Ishikawa (cell line): ENCODE measurements around the gene RPS19.

Experiments
- CEBPB ChIP-seq: IDR thresholded peaks from 2 replicates; pipeline ENCODE4 v1.6.1; 2012
- CREB1 ChIP-seq: IDR thresholded peaks from 2 replicates; pipeline ENCODE4 v1.6.1; 2012; ENCODE audit warnings: low read depth
- EGR1 ChIP-seq: IDR thresholded peaks from 2 replicates; pipeline ENCODE4 v1.6.1; 2012
- EP300 ChIP-seq: IDR thresholded peaks from 2 replicates; pipeline ENCODE4 v1.6.1; 2012; ENCODE audit warnings: borderline replicate concordance
- FOXM1 ChIP-seq: IDR thresholded peaks from 2 replicates; pipeline ENCODE4 v1.6.1; 2012; ENCODE audit warnings: low read depth, borderline replicate concordance
- MAX ChIP-seq: IDR thresholded peaks from 2 replicates; pipeline ENCODE4 v1.6.1; 2012
- NFIC ChIP-seq: IDR thresholded peaks from 2 replicates; pipeline ENCODE4 v1.6.1; 2012
- RAD21 ChIP-seq: IDR thresholded peaks from 2 replicates; pipeline ENCODE4 v1.6.1; 2012; ENCODE audit warnings: low read depth
- REST ChIP-seq: IDR thresholded peaks from 2 replicates; pipeline ENCODE4 v1.6.1; 2012; ENCODE audit warnings: low read depth, mild to moderate bottlenecking
- TAF1 ChIP-seq: IDR thresholded peaks from 2 replicates; pipeline ENCODE4 v1.6.1; 2012; ENCODE audit warnings: low read depth, mild to moderate bottlenecking
- TCF12 ChIP-seq: IDR thresholded peaks from 2 replicates; pipeline ENCODE4 v1.6.1; 2012; ENCODE audit warnings: low read depth
- TEAD4 ChIP-seq: IDR thresholded peaks from 2 replicates; pipeline ENCODE4 v1.6.1; 2012
- USF1 ChIP-seq: IDR thresholded peaks from 2 replicates; pipeline ENCODE4 v1.6.1; 2012
- YY1 ChIP-seq: IDR thresholded peaks from 2 replicates; pipeline ENCODE4 v1.6.1; 2012; ENCODE audit warnings: low read depth
- ZBTB7A ChIP-seq: IDR thresholded peaks from 2 replicates; pipeline ENCODE4 v1.6.1; 2012; ENCODE audit warnings: low read depth

Gene RPS19

GRCh38 chr19:41861116-41861768 lies 1.2 kb downstream of the RPS19 start:
- TF ChIP-seq EP300 (no peak), YY1 (no peak)

- no peak for TF ChIP-seq CEBPB
- no peak for TF ChIP-seq NFIC
- no peak for TF ChIP-seq TEAD4
- no peak for TF ChIP-seq EGR1
- no peak for TF ChIP-seq MAX
- TF ChIP-seq TAF1: no peak
- no peak for TF ChIP-seq EP300
- TF ChIP-seq RAD21: no peak
- no peak for TF ChIP-seq TCF12
- no peak for TF ChIP-seq ZBTB7A
- no peak for TF ChIP-seq CREB1
These were observed 1.8 kb downstream of the RPS19 start for GRCh38 chr19:41861846-41862245.

GRCh38 chr19:41862445-41862986 lies 2.5 kb downstream of the RPS19 start:
- TF ChIP-seq EGR1: no peak
- TF ChIP-seq USF1: no peak
- TF ChIP-seq RAD21: no peak
- TF ChIP-seq YY1: no peak
- no peak for TF ChIP-seq CEBPB
- no peak for TF ChIP-seq NFIC
- no peak for TF ChIP-seq REST
- TF ChIP-seq TAF1: no peak
- no peak for TF ChIP-seq TCF12
- TF ChIP-seq CREB1: no peak
- TF ChIP-seq ZBTB7A: no peak
- no peak for TF ChIP-seq TEAD4
- TF ChIP-seq FOXM1: no peak
- no peak for TF ChIP-seq EP300

GRCh38 chr19:41863209-41863931 lies 3.3 kb downstream of the RPS19 start:
- TF ChIP-seq MAX (no peak), TAF1 (no peak), YY1 (no peak), RAD21 (no peak), CREB1 (no peak), REST (no peak), CEBPB (no peak), TEAD4 (no peak), USF1 (no peak), NFIC (no peak), TCF12 (no peak), FOXM1 (no peak), EP300 (no peak), ZBTB7A (no peak), EGR1 (no peak)

GRCh38 chr19:41864374-41864773 lies 4.3 kb downstream of the RPS19 start:
- no peak for TF ChIP-seq TAF1
- no peak for TF ChIP-seq CREB1

GRCh38 chr19:41866284-41866683 lies 6.2 kb downstream of the RPS19 start:
- no peak for TF ChIP-seq USF1
- TF ChIP-seq TCF12: no peak
- TF ChIP-seq EP300: no peak
- no peak for TF ChIP-seq ZBTB7A
- no peak for TF ChIP-seq RAD21
- no peak for TF ChIP-seq FOXM1
- no peak for TF ChIP-seq CEBPB
- TF ChIP-seq CREB1: no peak
